Karpas-422 (cell line): ENCODE measurements around the gene GID4. TPM values are rescaled to one million over a fixed set of nuclear protein-coding genes. Genes with fewer than 3 reads are reported as not detected.

Experiments used
- DNase-seq: peaks from one replicate; pipeline ENCODE4 v3.0.0-alpha.2; 2015
- H2AFZ ChIP-seq: fragments of 200-600 bp; sonication (generic); 2 replicates; pipeline ENCODE4 v1.6.1; 2014; ENCODE audit warnings: antibody characterized with exemption, low read length, mixed read lengths
- H3K27ac ChIP-seq: fragments of 200-600 bp; sonication (generic); 2 replicates; pipeline ENCODE4 v1.5.1; 2014; ENCODE audit warnings: mild to moderate bottlenecking, low read length, moderate library complexity
- H3K27me3 ChIP-seq: fragments of 200-600 bp; sonication (generic); 2 replicates; pipeline ENCODE4 v1.6.1; 2014; ENCODE audit warnings: low read length, mixed read lengths
- H3K36me3 ChIP-seq: fragments of 200-600 bp; sonication (generic); 2 replicates; pipeline ENCODE4 v1.6.1; 2014; ENCODE audit warnings: low read length, mixed read lengths; ENCODE audit not compliant: insufficient read depth
- H3K4me1 ChIP-seq: fragments of 200-600 bp; sonication (generic); 2 replicates; pipeline ENCODE4 v1.6.1; 2014; ENCODE audit warnings: mild to moderate bottlenecking, low read length, mixed read lengths
- H3K4me2 ChIP-seq: fragments of 200-600 bp; sonication (generic); 2 replicates; pipeline ENCODE4 v1.6.1; 2014; ENCODE audit warnings: low read length, low read depth, mild to moderate bottlenecking; ENCODE audit not compliant: poor library complexity, severe bottlenecking
- H3K4me3 ChIP-seq: fragments of 200-600 bp; sonication (generic); 2 replicates; pipeline ENCODE4 v1.5.1; 2014; ENCODE audit warnings: mild to moderate bottlenecking, antibody characterized with exemption, low read length, mixed read lengths
- H3K79me2 ChIP-seq: fragments of 200-600 bp; sonication (generic); 2 replicates; pipeline ENCODE4 v1.6.1; 2014; ENCODE audit warnings: mild to moderate bottlenecking, low read length, mixed read lengths
- H3K9ac ChIP-seq: fragments of 200-600 bp; sonication (generic); 2 replicates; pipeline ENCODE4 v1.6.0; 2014; ENCODE audit warnings: low read length
- H3K9me2 ChIP-seq: fragments of 200-600 bp; sonication (generic), shearing (Covaris generic); replicated peaks from 2 replicates; pipeline ENCODE4 v1.6.0; 2014; ENCODE audit warnings: mild to moderate bottlenecking, low read length, moderate library complexity; ENCODE audit not compliant: insufficient read depth
- H3K9me3 ChIP-seq: fragments of 300-700, 200-600 bp; sonication (generic); 2 replicates; pipeline ENCODE4 v1.6.1; 2014; ENCODE audit warnings: low read length, mixed read lengths
- H4K20me1 ChIP-seq: fragments of 200-600 bp; sonication (generic); 2 replicates; pipeline ENCODE4 v1.6.1; 2014; ENCODE audit warnings: mild to moderate bottlenecking, antibody characterized with exemption, low read length, low read depth; ENCODE audit not compliant: insufficient read depth
- total RNA-seq: library from RNA; depleted of rRNA; stranded (reverse); fragments of >200 nt; shearing (Covaris generic); gene quantifications from 2 replicates; pipeline ENCODE4 v1.2.3, GENCODE V29; 2014; ENCODE audit warnings: low replicate concordance

The GID4 gene
- total RNA-seq, 1 experiment from 2014 or later, result 8.9 TPM

DNA sequence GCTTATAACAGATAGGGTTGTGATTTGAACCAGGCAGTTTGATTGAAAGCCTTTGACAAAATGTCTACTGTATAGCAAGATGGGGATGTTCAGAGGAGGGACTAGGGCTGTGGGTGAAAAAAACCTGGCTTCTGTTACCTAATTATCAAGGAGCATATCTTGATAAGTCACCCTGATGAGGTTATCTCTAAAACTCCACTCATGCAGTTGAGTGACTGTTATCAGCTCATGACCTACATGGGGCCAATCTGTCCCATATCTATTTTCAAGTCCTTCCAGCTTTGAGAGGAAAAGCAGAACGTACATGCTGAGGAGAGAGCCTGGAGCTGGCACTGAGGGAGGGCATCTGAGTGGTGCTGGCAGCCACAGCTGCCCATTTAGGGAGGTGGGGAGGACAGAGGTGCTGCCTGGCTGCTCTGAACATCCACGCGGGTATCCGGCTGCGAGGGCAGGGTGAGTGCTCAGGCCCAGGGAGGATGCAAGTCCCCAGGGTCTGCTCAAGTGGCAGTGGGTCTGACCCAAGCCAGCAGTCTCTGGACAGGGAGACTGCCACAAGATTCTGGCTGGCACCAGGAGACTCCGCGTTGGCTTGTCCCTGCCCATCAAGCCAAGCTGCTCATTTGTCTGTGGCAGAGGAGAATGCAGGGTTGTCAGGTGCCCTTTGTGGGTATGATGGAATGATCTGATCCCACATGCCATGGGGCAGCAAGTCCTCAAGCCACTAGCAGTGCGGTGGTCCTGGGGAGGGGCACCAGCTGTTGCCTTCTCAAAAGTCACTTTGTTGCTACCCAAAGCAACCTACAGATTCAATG, 29.4 kb upstream of the GID4 start:
- no peak overlapping the region for H3K4me2 ChIP-seq
- 0 out of 2 replicates have a peak, but pooled peaks cover 3% of the 10 kb centered on the region for H4K20me1 ChIP-seq
- no peaks in the 10 kb centered on the region for H3K9me2 ChIP-seq

GRCh38 chr17:18011286-18011685, 27.9 kb upstream of the GID4 start:
- DNase-seq, result no peak
- Histone ChIP-seq H3K27me3 (no peaks in the 10 kb centered on the region), H3K4me3 (no peak overlapping the region), H3K9ac (no peak overlapping the region), H4K20me1 (0 out of 2 replicates have a peak, but pooled peaks cover 3% of the 10 kb centered on the region), H3K79me2 (no peaks in the 10 kb centered on the region), H3K4me1 (no peaks in the 10 kb centered on the region), H3K27ac (no peak overlapping the region), H3K9me3 (no peaks in the 10 kb centered on the region), H3K4me2 (no peak overlapping the region), H3K9me2 (no peaks in the 10 kb centered on the region), H3K36me3 (peaks cover 10% of the 10 kb centered on the region), H2AFZ (no peak overlapping the region)

More for the DNA sequence above, 29.4 kb upstream of the GID4 start:
- Histone ChIP-seq H3K79me2 (no peaks in the 10 kb centered on the region), H3K27ac (no peak overlapping the region), H3K9ac (no peak overlapping the region), H3K36me3 (peaks cover 11% of the 10 kb centered on the region), H3K27me3 (no peaks in the 10 kb centered on the region), H2AFZ (no peak overlapping the region), H3K9me3 (no peaks in the 10 kb centered on the region), H3K4me1 (no peaks in the 10 kb centered on the region), H3K4me3 (no peak overlapping the region)
- DNase-seq, result no peak

DNA sequence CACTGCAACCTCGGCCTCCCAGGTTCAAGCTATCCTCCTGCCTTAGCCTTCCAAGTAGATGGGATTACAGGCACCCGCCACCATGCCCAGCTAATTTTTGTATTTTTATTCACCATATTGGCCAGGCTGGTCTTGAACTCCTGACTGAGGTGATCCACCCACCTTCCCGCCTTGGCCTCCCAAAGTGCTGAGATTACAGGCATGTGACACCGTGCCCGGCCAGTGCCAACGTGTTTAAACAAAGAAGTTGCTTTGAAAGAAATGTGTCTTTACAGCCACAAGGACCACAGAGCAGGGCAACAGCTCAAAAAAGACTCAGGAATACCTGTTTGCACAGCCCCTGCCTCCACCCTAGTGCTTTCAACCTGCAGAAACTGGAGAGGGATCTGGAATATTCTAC, 25.2 kb upstream of the GID4 start:
- no peaks in the 10 kb centered on the region for H3K27me3 ChIP-seq
- H3K9me3 ChIP-seq, result no peaks in the 10 kb centered on the region
- H3K4me2 ChIP-seq, result no peak overlapping the region
- H4K20me1 ChIP-seq, result 0 out of 2 replicates have a peak, but pooled peaks cover 3% of the 10 kb centered on the region
- no peaks in the 10 kb centered on the region for H3K4me1 ChIP-seq
- H3K4me3 ChIP-seq, result no peak overlapping the region
- H3K27ac ChIP-seq, result no peak overlapping the region
- H3K79me2 ChIP-seq, result no peaks in the 10 kb centered on the region
- H3K36me3 ChIP-seq, result peaks cover 10% of the 10 kb centered on the region; the same call in 1 of the 2 replicates
- no peaks in the 10 kb centered on the region for H3K9me2 ChIP-seq
- H2AFZ ChIP-seq, result no peak overlapping the region
- no peak overlapping the region for H3K9ac ChIP-seq
- DNase-seq, result no peak

- H4K20me1 ChIP-seq, result 0 out of 2 replicates have a peak, but pooled peaks cover 7% of the 10 kb centered on the region
- no peaks in the 10 kb centered on the region for H3K79me2 ChIP-seq
- peaks cover 10% of the 10 kb centered on the region; the same call in 1 of the 2 replicates for H3K36me3 ChIP-seq
- no peak for DNase-seq
- no peak overlapping the region for H3K4me3 ChIP-seq
- no peaks in the 10 kb centered on the region for H3K27me3 ChIP-seq
- H3K27ac ChIP-seq, result no peak overlapping the region
- no peaks in the 10 kb centered on the region for H3K4me1 ChIP-seq
- no peaks in the 10 kb centered on the region for H3K9me2 ChIP-seq
- no peak overlapping the region for H3K4me2 ChIP-seq
- no peak overlapping the region for H3K9ac ChIP-seq
- no peaks in the 10 kb centered on the region for H3K9me3 ChIP-seq
- H2AFZ ChIP-seq, result no peak overlapping the region
Measured at GRCh38 chr17:18015593-18015992, 23.6 kb upstream of the GID4 start.

- Histone ChIP-seq H3K27ac (no peak overlapping the region), H3K4me3 (no peak overlapping the region), H3K27me3 (no peaks in the 10 kb centered on the region), H3K79me2 (no peaks in the 10 kb centered on the region), H3K9me2 (no peaks in the 10 kb centered on the region), H3K36me3 (peaks cover 10% of the 10 kb centered on the region), H2AFZ (no peak overlapping the region), H3K4me2 (no peak overlapping the region), H3K9me3 (no peaks in the 10 kb centered on the region), H3K9ac (no peak overlapping the region), H4K20me1 (0 out of 2 replicates have a peak, but pooled peaks cover 6% of the 10 kb centered on the region), H3K4me1 (no peaks in the 10 kb centered on the region)
- no peak for DNase-seq
Measured at GRCh38 chr17:18016426-18016825, 22.8 kb upstream of the GID4 start.

GRCh38 chr17:18017958-18018357, 21.2 kb upstream of the GID4 start:
- DNase-seq, result no peak
- H3K4me1 ChIP-seq, result no peaks in the 10 kb centered on the region
- H3K4me3 ChIP-seq, result no peak overlapping the region
- no peak overlapping the region for H3K9ac ChIP-seq
- 0 out of 2 replicates have a peak, but pooled peaks cover 4% of the 10 kb centered on the region for H4K20me1 ChIP-seq
- H3K27me3 ChIP-seq, result no peaks in the 10 kb centered on the region
- peaks cover 10% of the 10 kb centered on the region for H3K36me3 ChIP-seq
- no peak overlapping the region for H3K4me2 ChIP-seq
- no peaks in the 10 kb centered on the region for H3K9me3 ChIP-seq
- H2AFZ ChIP-seq, result no peak overlapping the region
- H3K27ac ChIP-seq, result no peak overlapping the region
- H3K79me2 ChIP-seq, result no peaks in the 10 kb centered on the region
- no peaks in the 10 kb centered on the region for H3K9me2 ChIP-seq

DNA sequence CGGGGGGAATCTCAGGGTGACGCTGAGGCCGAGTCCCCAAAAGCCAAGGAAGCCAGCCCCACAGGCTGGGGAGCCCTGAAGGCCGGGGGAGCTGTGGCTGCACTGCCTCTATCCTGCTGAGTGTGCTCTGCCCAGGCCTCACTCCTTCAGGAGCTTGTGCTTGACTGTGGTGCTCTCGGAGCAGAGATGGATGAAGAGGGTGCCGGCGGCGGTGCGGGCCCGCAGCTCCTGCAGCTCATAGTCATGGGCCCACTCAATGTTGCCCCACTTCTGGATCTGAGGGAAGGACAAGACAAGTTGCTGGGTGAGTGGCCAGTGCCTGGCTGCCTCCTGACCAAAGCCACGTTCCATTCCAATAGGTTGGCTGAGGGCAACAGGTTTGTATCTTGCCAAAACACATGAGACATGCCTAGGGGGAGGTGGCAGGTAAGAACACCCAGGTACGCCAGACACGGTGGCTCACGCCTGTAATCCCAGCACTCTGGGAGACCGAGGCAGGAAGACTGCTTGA, 20.7 kb upstream of the GID4 start:
- Histone ChIP-seq H3K27me3 (no peaks in the 10 kb centered on the region), H3K9me3 (no peaks in the 10 kb centered on the region), H4K20me1 (0 out of 2 replicates have a peak, but pooled peaks cover 4% of the 10 kb centered on the region), H3K4me2 (no peak overlapping the region), H3K27ac (no peak overlapping the region), H3K79me2 (no peaks in the 10 kb centered on the region), H3K4me3 (no peak overlapping the region), H3K36me3 (peaks cover 8% of the 10 kb centered on the region), H3K9ac (no peak overlapping the region), H3K9me2 (no peaks in the 10 kb centered on the region), H3K4me1 (no peaks in the 10 kb centered on the region), H2AFZ (no peak overlapping the region)
- no peak for DNase-seq

DNA sequence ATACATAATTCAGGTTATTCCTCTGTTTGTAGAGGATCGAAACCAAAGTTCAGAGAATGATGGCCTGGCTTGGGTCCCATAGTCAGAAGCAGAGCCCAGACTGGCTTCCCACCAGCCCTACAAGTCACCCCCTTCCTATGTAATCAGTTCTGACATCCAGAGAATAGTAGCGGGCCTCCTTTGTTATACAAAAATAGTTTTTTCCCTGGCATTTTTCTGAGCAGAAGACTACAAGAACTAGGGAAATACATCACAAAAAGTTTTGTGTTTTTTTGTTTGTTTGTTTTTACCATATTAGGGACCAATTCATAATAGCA, 19.4 kb upstream of the GID4 start:
- H3K4me2 ChIP-seq, result no peak overlapping the region
- no peaks in the 10 kb centered on the region for H3K27me3 ChIP-seq
- H2AFZ ChIP-seq, result no peak overlapping the region
- H3K4me1 ChIP-seq, result no peaks in the 10 kb centered on the region
- H3K4me3 ChIP-seq, result no peak overlapping the region
- H3K27ac ChIP-seq, result no peak overlapping the region
- peaks cover 8% of the 10 kb centered on the region for H3K36me3 ChIP-seq
- H3K9ac ChIP-seq, result no peak overlapping the region
- no peaks in the 10 kb centered on the region for H3K9me2 ChIP-seq
- no peaks in the 10 kb centered on the region for H3K79me2 ChIP-seq
- no peak for DNase-seq
- H4K20me1 ChIP-seq, result 0 out of 2 replicates have a peak, but pooled peaks cover 4% of the 10 kb centered on the region
- H3K9me3 ChIP-seq, result no peaks in the 10 kb centered on the region
